ENCODE results near the gene PCDH18. TPM values are rescaled to one million over a fixed set of nuclear protein-coding genes. Genes with fewer than 3 reads are reported as not detected.

PCDH18 gene
- polyA plus RNA-seq, 3 donors, result not detected

GRCh38 chr4:137471895-137472294 lies 60.4 kb downstream of the PCDH18 start:
- H3K27me3 ChIP-seq (ENCODE audit: control insufficient read depth in 2 of 2, insufficient read depth in 2 of 2, low read length in 2 of 2), result no peaks in the 10 kb centered on the region
- DNase-seq, result no peak
- no peak overlapping the region for H3K4me2 ChIP-seq (replicated peaks; ENCODE audit: extremely low read depth, low read length, poor library complexity, severe bottlenecking)
- H3K4me3 ChIP-seq (replicated peaks in 1 of 3; ENCODE audit: low read depth in 2 of 3, low read length in 3 of 3), result no peak overlapping the region
- H3K9me3 Mint-ChIP-seq, result peaks cover 0 to 4% (median 0%) of the 10 kb centered on the region in 7 donors
- no peak overlapping the region for H3K27ac Mint-ChIP-seq
- H3K27me3 Mint-ChIP-seq (ENCODE audit: low read depth in 3 of 3), result no peaks in the 10 kb centered on the region
- WGBS (ENCODE audit: insufficient coverage), result no CpG with 5 or more reads among the region's 2 CpGs
- H3K9me3 ChIP-seq (replicated peaks in 1 of 2; ENCODE audit: control insufficient read depth in 1 of 2, insufficient read depth in 1 of 2, low read length in 2 of 2), result no peaks in the 10 kb centered on the region
- intact Hi-C loops (cut with micrococcal nuclease), result no loop called here
- no peaks in the 10 kb centered on the region for H3K36me3 Mint-ChIP-seq
- H3K79me2 ChIP-seq (ENCODE audit: insufficient read depth, low read length), result no peaks in the 10 kb centered on the region
- no peaks in the 10 kb centered on the region for H3K4me1 ChIP-seq (ENCODE audit: control insufficient read depth in 1 of 2, insufficient read depth in 2 of 2, low read length in 2 of 2)
- no peak for TF ChIP-seq CTCF (IDR thresholded peaks at IDR 0.05)
- H3K4me1 Mint-ChIP-seq, result no peaks in the 10 kb centered on the region
- H3K36me3 ChIP-seq (replicated peaks in 1 of 2; ENCODE audit: control insufficient read depth in 1 of 2, insufficient read depth in 2 of 2, low read length in 2 of 2), result no peaks in the 10 kb centered on the region
- no peak overlapping the region for H3K27ac ChIP-seq (ENCODE audit: low read depth in 1 of 2, low read length in 2 of 2)
- H4K20me1 ChIP-seq (ENCODE audit: insufficient read depth, low read length), result no peaks in the 10 kb centered on the region
- no peak overlapping the region for H3K4me3 Mint-ChIP-seq
- no peak overlapping the region for H2AFZ ChIP-seq (ENCODE audit: insufficient read depth, low read depth, low read length, poor library complexity, severe bottlenecking)
- H3K9ac ChIP-seq (ENCODE audit: insufficient read depth, low read length, poor library complexity, severe bottlenecking), result no peak overlapping the region

GRCh38 chr4:137471461-137471860 lies 60.8 kb downstream of the PCDH18 start:
- Histone ChIP-seq H3K4me1 (ENCODE audit: control insufficient read depth in 1 of 2, insufficient read depth in 2 of 2, low read length in 2 of 2) (no peaks in the 10 kb centered on the region), H3K36me3 (replicated peaks in 1 of 2; ENCODE audit: control insufficient read depth in 1 of 2, insufficient read depth in 2 of 2, low read length in 2 of 2) (no peaks in the 10 kb centered on the region), H3K9me3 (replicated peaks in 1 of 2; ENCODE audit: control insufficient read depth in 1 of 2, insufficient read depth in 1 of 2, low read length in 2 of 2) (no peaks in the 10 kb centered on the region), H3K27me3 (ENCODE audit: control insufficient read depth in 2 of 2, insufficient read depth in 2 of 2, low read length in 2 of 2) (no peaks in the 10 kb centered on the region), H3K4me3 (replicated peaks in 1 of 3; ENCODE audit: low read depth in 2 of 3, low read length in 3 of 3) (no peak overlapping the region), H4K20me1 (ENCODE audit: insufficient read depth, low read length) (no peaks in the 10 kb centered on the region), H2AFZ (ENCODE audit: insufficient read depth, low read depth, low read length, poor library complexity, severe bottlenecking) (no peak overlapping the region), H3K79me2 (ENCODE audit: insufficient read depth, low read length) (no peaks in the 10 kb centered on the region), H3K4me2 (replicated peaks; ENCODE audit: extremely low read depth, low read length, poor library complexity, severe bottlenecking) (no peak overlapping the region), H3K9ac (ENCODE audit: insufficient read depth, low read length, poor library complexity, severe bottlenecking) (no peak overlapping the region), H3K27ac (ENCODE audit: low read depth in 1 of 2, low read length in 2 of 2) (no peak overlapping the region)
- Mint-ChIP-seq H3K4me1 (no peaks in the 10 kb centered on the region), H3K36me3 (no peaks in the 10 kb centered on the region), H3K9me3 (peaks cover 0 to 4% (median 0%) of the 10 kb centered on the region in 7 donors), H3K27me3 (ENCODE audit: low read depth in 3 of 3) (no peaks in the 10 kb centered on the region), H3K27ac (no peak overlapping the region), H3K4me3 (no peak overlapping the region)
- DNase-seq, result no peak
- TF ChIP-seq CTCF (IDR thresholded peaks at IDR 0.05), result no peak
- intact Hi-C loops (cut with micrococcal nuclease), result no loop called here
- no CpG with 5 or more reads among the region's 1 CpG for WGBS (ENCODE audit: insufficient coverage)
